DOHH2 (cell line): ENCODE data around the gene LARGE1.

Experiments
- H3F3A ChIP-seq: fragments of 200-600 bp; sonication (generic), shearing (Covaris generic); 2 replicates; pipeline ENCODE4 v1.6.0; 2016; ENCODE audit warnings: antibody characterized with exemption, mild to moderate bottlenecking; ENCODE audit not compliant: control insufficient read depth, insufficient read depth
- H3K27ac ChIP-seq: fragments of 200-600 bp; sonication (generic); 2 replicates; pipeline ENCODE4 v1.5.1; 2014; ENCODE audit warnings: low read depth, mild to moderate bottlenecking, low read length, moderate library complexity
- H3K27me3 ChIP-seq: fragments of 200-600 bp; sonication (generic); 2 replicates; pipeline ENCODE4 v1.6.1; 2014; ENCODE audit warnings: mild to moderate bottlenecking, low read length, mixed read lengths; ENCODE audit not compliant: control insufficient read depth
- H3K36me3 ChIP-seq: fragments of 200-600 bp; sonication (generic); 2 replicates; pipeline ENCODE4 v1.6.1; 2014; ENCODE audit warnings: mild to moderate bottlenecking, low read length, moderate library complexity, mixed read lengths; ENCODE audit not compliant: control insufficient read depth
- H3K4me1 ChIP-seq: fragments of 200-600 bp; sonication (generic); 2 replicates; pipeline ENCODE4 v1.6.1; 2014; ENCODE audit warnings: mild to moderate bottlenecking, low read length, mixed read lengths; ENCODE audit not compliant: control insufficient read depth
- H3K4me2 ChIP-seq: fragments of 200-600 bp; sonication (generic); 2 replicates; pipeline ENCODE4 v1.6.0; 2014; ENCODE audit warnings: mild to moderate bottlenecking, low read length, moderate library complexity
- H3K4me3 ChIP-seq: fragments of 200-600 bp; sonication (generic); 2 replicates; pipeline ENCODE4 v1.5.1; 2014; ENCODE audit warnings: mild to moderate bottlenecking, low read length, mixed read lengths
- H3K79me2 ChIP-seq: fragments of 200-600 bp; sonication (generic); 2 replicates; pipeline ENCODE4 v1.6.1; 2014; ENCODE audit warnings: mild to moderate bottlenecking, low read length, mixed read lengths; ENCODE audit not compliant: control insufficient read depth
- H3K9me2 ChIP-seq: fragments of 200-600 bp; sonication (generic); replicated peaks from 2 replicates; pipeline ENCODE4 v1.6.1; 2014; ENCODE audit warnings: mild to moderate bottlenecking, low read length, mixed read lengths; ENCODE audit not compliant: control insufficient read depth
- H3K9me3 ChIP-seq: fragments of 200-600 bp; sonication (generic); 2 replicates; pipeline ENCODE4 v1.6.1; 2014; ENCODE audit warnings: antibody characterized with exemption, low read length, mixed read lengths; ENCODE audit not compliant: control insufficient read depth, insufficient read depth
- H4K20me1 ChIP-seq: fragments of 200-600 bp; sonication (generic); 2 replicates; pipeline ENCODE4 v1.6.0; 2014; ENCODE audit warnings: low read depth, mild to moderate bottlenecking, antibody characterized with exemption, low read length, moderate library complexity; ENCODE audit not compliant: control insufficient read depth, insufficient read depth
- CTCF ChIP-seq: fragments of 200-600 bp; sonication (generic); IDR thresholded peaks from one replicate; pipeline ENCODE4 v1.5.1; 2014; ENCODE audit warnings: antibody characterized with exemption, mild to moderate bottlenecking, low read depth, low read length; ENCODE audit not compliant: poor library complexity, severe bottlenecking
- EZH2phosphoT487 ChIP-seq: fragments of 200-600 bp; sonication (generic); IDR thresholded peaks from 2 replicates; pipeline ENCODE4 v1.6.1; 2017; ENCODE audit warnings: borderline replicate concordance, mild to moderate bottlenecking, antibody characterized with exemption, low read length, moderate library complexity, mixed read lengths

The LARGE1 gene

DNA sequence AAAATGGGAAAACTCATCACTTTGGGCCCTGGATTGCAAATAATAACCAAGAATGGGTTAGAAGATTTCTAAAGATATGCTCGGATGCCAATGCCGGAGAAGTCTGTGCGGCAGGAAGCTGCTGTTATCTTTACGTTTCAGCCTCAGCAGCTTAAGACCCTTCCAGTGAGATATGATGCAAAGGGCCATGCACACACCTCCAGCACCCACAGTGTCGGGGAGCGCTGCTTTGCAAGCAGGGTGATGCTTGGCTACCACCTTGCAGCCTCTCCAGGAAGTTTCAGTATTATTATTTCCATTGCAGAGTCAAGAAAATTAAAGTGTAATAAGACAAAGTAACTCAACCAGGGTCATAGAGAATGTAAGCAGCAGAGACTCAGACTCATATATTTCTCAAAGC, 37.3 kb downstream of the LARGE1 start:
- no peak for TF ChIP-seq CTCF
- no peaks in the 10 kb centered on the region for H3K79me2 ChIP-seq
- no peak overlapping the region for H3K4me3 ChIP-seq
- no peak overlapping the region for H3K27ac ChIP-seq
- H3K27me3 ChIP-seq = no peaks in the 10 kb centered on the region
- H4K20me1 ChIP-seq = no peaks in the 10 kb centered on the region
- H3K4me2 ChIP-seq = no peak overlapping the region
- H3K4me1 ChIP-seq = no peaks in the 10 kb centered on the region
- no peaks in the 10 kb centered on the region for H3K36me3 ChIP-seq
- H3K9me2 ChIP-seq = no peaks in the 10 kb centered on the region
- H3F3A ChIP-seq = no peaks in the 10 kb centered on the region
- H3K9me3 ChIP-seq = no peaks in the 10 kb centered on the region

DNA sequence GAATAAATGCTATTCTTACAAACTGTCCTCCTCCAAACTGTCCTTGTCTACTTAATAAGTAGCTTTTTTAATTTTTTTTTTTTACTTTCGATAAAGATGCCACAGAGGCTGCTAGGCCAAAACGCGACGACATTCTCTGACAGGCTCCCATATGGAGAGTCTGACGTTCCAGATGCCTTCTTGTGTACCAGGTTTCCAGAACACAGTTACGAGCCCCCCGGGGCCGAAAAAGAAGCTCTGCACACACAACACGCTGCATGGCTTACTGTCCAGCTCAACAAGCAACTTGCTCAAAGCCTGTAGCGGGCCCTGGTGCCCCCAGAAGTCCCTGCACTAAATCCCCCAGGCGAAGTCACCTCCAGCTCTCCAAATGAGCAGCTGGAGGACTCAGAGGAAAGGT, 39.3 kb downstream of the LARGE1 start:
- no peaks in the 10 kb centered on the region for H3K9me3 ChIP-seq
- no peaks in the 10 kb centered on the region for H3K36me3 ChIP-seq
- H3K27ac ChIP-seq = no peak overlapping the region
- no peaks in the 10 kb centered on the region for H3K4me1 ChIP-seq
- no peak for TF ChIP-seq CTCF
- no peak overlapping the region for H3K4me2 ChIP-seq
- H4K20me1 ChIP-seq = no peaks in the 10 kb centered on the region
- H3K27me3 ChIP-seq = no peaks in the 10 kb centered on the region
- no peaks in the 10 kb centered on the region for H3K79me2 ChIP-seq
- no peaks in the 10 kb centered on the region for H3F3A ChIP-seq
- H3K9me2 ChIP-seq = no peaks in the 10 kb centered on the region
- H3K4me3 ChIP-seq = no peak overlapping the region

GRCh38 chr22:33879796-33880195, 40.5 kb downstream of the LARGE1 start:
- Histone ChIP-seq H3K9me2 (no peaks in the 10 kb centered on the region), H3K4me1 (no peaks in the 10 kb centered on the region), H3K27me3 (no peaks in the 10 kb centered on the region), H3K36me3 (no peaks in the 10 kb centered on the region), H3K9me3 (no peaks in the 10 kb centered on the region), H3K4me2 (no peak overlapping the region), H3K79me2 (no peaks in the 10 kb centered on the region), H3F3A (no peaks in the 10 kb centered on the region), H3K4me3 (no peak overlapping the region), H4K20me1 (no peaks in the 10 kb centered on the region), H3K27ac (no peak overlapping the region)
- TF ChIP-seq CTCF = no peak
- no peak for TF ChIP-seq EZH2phosphoT487

DNA sequence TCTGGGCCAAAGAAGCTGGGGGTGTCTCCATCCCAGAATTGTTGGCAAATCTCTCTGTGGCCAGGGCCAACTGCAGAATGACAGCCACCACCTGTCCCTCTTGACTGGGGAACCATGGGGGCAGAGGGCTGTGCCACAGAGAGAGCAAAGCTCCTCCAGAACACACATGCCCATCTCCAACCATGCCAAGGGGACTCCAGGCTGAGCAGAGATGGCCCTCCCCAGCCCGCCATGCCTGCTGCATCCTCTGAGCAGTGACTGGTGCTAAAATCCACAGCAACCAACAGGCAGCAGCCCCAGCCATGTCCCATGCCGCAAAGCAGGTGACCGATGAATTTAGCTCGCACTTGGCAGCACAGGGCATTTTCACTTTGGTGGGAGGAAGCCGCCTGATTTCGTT, 45.0 kb downstream of the LARGE1 start:
- Histone ChIP-seq H3K4me3 (no peak overlapping the region), H3K27me3 (no peaks in the 10 kb centered on the region), H3K4me2 (no peak overlapping the region), H4K20me1 (no peaks in the 10 kb centered on the region), H3F3A (no peaks in the 10 kb centered on the region), H3K27ac (no peak overlapping the region), H3K4me1 (no peaks in the 10 kb centered on the region), H3K9me3 (no peaks in the 10 kb centered on the region), H3K36me3 (no peaks in the 10 kb centered on the region), H3K9me2 (no peaks in the 10 kb centered on the region), H3K79me2 (no peaks in the 10 kb centered on the region)
- TF ChIP-seq CTCF (no peak), EZH2phosphoT487 (no peak)
